AG09319 (cell line): ENCODE measurements around the gene P2RX3.

Source experiments
- DNase-seq: peaks from one replicate; pipeline ENCODE4 v3.0.0-alpha.2; 2010; ENCODE audit warnings: low read depth; ENCODE audit errors: extremely low read depth
- TF ChIP-seq, protein P1 (sequence below): IDR thresholded peaks from 2 replicates; pipeline ENCODE4 v1.5.1; 2011; ENCODE audit warnings: low read depth, mild to moderate bottlenecking, inconsistent platforms, low read length, moderate library complexity

Gene P2RX3

GRCh38 chr11:57368845-57369232 lies 30.7 kb downstream of the P2RX3 start:
- TF ChIP-seq, protein P1, sequence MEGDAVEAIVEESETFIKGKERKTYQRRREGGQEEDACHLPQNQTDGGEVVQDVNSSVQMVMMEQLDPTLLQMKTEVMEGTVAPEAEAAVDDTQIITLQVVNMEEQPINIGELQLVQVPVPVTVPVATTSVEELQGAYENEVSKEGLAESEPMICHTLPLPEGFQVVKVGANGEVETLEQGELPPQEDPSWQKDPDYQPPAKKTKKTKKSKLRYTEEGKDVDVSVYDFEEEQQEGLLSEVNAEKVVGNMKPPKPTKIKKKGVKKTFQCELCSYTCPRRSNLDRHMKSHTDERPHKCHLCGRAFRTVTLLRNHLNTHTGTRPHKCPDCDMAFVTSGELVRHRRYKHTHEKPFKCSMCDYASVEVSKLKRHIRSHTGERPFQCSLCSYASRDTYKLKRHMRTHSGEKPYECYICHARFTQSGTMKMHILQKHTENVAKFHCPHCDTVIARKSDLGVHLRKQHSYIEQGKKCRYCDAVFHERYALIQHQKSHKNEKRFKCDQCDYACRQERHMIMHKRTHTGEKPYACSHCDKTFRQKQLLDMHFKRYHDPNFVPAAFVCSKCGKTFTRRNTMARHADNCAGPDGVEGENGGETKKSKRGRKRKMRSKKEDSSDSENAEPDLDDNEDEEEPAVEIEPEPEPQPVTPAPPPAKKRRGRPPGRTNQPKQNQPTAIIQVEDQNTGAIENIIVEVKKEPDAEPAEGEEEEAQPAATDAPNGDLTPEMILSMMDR: no peak

DNA sequence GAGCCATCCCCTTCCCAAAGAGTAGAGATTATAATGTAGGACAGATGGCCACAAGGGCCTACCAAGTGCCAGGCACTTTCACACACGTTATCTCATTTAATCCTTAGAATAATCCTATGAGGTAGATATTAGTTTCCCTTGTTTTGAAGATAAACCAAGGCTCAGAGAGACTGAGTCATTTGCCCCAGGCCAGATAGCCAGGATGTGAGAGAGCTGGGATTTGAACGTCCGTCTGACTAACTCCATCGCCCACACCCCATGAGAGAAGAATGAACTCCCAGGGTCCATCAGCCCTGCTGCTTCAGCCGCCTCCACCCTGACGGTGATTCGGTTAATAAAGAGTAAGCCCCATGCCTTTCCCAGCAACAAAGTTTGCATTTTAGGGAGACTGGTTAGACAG lies 32.1 kb downstream of the P2RX3 start:
- TF ChIP-seq, protein P1: no peak
- no peak for DNase-seq

More at GRCh38 chr11:57368845-57369232, 30.7 kb downstream of the P2RX3 start:
- DNase-seq: no peak

DNA sequence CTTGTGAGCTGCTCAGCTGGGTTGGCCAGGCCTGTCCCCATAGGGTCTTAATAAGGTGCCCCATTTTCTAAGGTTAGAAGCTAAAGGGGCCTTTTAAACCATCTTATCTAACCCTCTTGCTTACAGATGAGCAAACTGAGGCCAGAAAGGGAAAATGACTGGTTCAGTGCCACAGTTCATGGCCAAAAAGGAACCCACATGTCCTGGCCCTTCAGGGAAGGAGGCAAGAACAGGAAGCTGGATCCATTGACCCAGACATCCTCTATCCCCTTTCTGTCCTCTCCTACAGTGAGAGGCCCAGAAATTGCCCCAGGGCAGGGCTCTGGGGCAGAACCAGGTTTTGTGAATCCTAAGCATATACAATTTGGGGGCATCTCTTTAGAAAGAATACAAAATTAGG lies 32.8 kb downstream of the P2RX3 start:
- TF ChIP-seq, protein P1: no peak
- DNase-seq: no peak

DNA sequence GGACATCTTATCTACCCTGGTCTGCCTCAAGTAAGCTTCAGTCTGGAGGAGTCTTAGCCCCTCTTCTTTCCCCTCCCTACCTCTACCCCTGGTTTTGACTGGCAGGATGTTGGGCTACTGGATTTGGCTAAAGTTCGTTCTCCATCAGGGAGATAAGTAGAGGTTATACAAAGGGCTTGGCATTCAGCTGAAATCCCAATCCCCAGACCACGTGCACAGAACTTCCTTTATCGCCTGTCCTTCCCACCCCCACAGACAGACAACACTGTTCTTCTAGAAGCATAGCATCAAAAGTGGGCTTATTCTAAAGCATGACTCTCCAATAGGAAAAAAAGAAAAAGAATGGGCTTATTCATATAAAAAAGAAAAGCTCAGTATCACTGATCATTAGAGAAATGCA lies 35.0 kb downstream of the P2RX3 start:
- TF ChIP-seq, protein P1: no peak
- no peak for DNase-seq

DNA sequence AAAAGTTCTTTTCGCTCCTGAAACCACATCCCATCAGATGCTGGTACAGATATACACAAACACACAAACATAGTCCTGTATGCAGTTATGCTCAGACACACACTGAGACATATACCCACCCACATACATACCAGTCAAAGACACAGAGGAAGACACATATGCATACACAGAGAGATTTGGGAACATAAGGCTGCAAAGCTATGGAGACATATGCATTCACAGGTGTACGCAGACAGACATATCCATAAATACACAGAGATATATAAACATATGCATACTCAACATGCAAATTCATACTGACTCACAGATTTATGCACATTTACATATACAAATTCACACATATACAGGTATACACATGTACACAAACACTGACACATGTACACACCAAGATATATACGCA lies 36.8 kb downstream of the P2RX3 start:
- TF ChIP-seq, protein P1: no peak
- DNase-seq: no peak

DNA sequence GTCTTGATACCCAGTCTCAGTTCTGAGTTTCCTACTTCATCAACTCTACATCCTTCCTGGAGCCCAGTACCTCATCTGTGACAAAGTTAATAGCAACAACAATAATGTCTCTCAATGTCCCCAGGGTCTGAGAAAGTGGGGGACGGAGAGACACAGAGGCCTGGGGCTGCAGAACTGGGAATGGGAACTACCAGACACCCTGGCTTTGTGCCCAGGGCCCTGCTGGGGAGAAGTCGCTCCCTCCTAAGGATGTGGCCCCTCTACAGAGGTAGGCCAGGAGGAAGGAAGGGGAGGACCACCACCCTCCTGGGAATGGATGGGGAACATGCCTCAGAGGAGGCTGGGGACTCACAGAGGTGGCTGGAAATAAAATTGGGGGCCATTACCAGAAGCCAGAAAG lies 37.3 kb downstream of the P2RX3 start:
- no peak for DNase-seq
- TF ChIP-seq, protein P1: no peak

- no peak for DNase-seq
- TF ChIP-seq, protein P1: no peak
Observed at GRCh38 chr11:57376095-57377090, 38.2 kb downstream of the P2RX3 start.
